ENCODE results near the gene MAEL. TPM values are rescaled to one million over a fixed set of nuclear protein-coding genes. Genes with fewer than 3 reads are reported as not detected.

MAEL gene
- total and polyA plus RNA-seq, 2 of the 8 experiments (the other 6 are each of a cell fraction or from before 2014, with no cell fraction given), result 0.03 TPM; not detected in 1

GRCh38 chr1:167059045-167059808 lies 70.1 kb downstream of the MAEL start (continued):
- TF ChIP-seq YY1 (IDR thresholded peaks at IDR 0.05; ENCODE audit: low read depth, low read length), result 0 out of 2 replicates have a peak, but pooled peaks have one; percentile 25
- no peak for TF ChIP-seq SAP30 (IDR thresholded peaks at IDR 0.05; ENCODE audit: insufficient read depth, insufficient replicate concordance, low read length)
- peak; percentile 9; the same call in 1 of the 2 replicates for TF ChIP-seq ATF3 (IDR thresholded peaks at IDR 0.05; ENCODE audit: insufficient read depth, low read depth, low read length)
- TF ChIP-seq EP300 (IDR thresholded peaks at IDR 0.05; ENCODE audit: borderline replicate concordance in 1 of 2, low read depth in 2 of 2, low read length in 2 of 2), result no peak
- no peak for TF ChIP-seq RFX5 (IDR thresholded peaks at IDR 0.05; ENCODE audit: borderline replicate concordance, low read depth, low read length)
- peak; percentile 54 for TF ChIP-seq ASH2L (IDR thresholded peaks at IDR 0.05; ENCODE audit: low read length)
- TF ChIP-seq JUND (IDR thresholded peaks at IDR 0.05; ENCODE audit: low read length), result 0 out of 2 replicates have a peak, but pooled peaks have one; percentile 21
- TF ChIP-seq TBP (IDR thresholded peaks at IDR 0.05; ENCODE audit: low read depth, low read length), result no peak
- 0 out of 2 replicates have a peak, but pooled peaks have one; percentile 8 for TF ChIP-seq CHD2 (IDR thresholded peaks at IDR 0.05; ENCODE audit: low read length)
- TF ChIP-seq POLR2AphosphoS5 (IDR thresholded peaks at IDR 0.05; ENCODE audit: low read depth, low read length), result no peak
- 0 out of 2 replicates have a peak, but pooled peaks have one; percentile 1 for TF ChIP-seq MAFK (IDR thresholded peaks at IDR 0.05; ENCODE audit: low read depth, low read length)
- 0 out of 2 replicates have a peak, but pooled peaks have one; percentile 32 for TF ChIP-seq SP1 (IDR thresholded peaks at IDR 0.05; ENCODE audit: low read depth, low read length)
- TF ChIP-seq KDM1A (IDR thresholded peaks at IDR 0.05; ENCODE audit: borderline replicate concordance, low read length), result no peak

All from H1 (cell line).